HCT116 (cell line): ENCODE measurements around the gene CFDP1. TPM values are rescaled to one million over a fixed set of nuclear protein-coding genes. Genes with fewer than 3 reads are reported as not detected.

ENCODE experiments used
- ATAC-seq: fragments of 200-7000 bp; cut with Tn5 transposase; 2 replicates; pipeline ENCODE4 v1.9.1; 2020; ENCODE audit warnings: mild to moderate bottlenecking, moderate library complexity
- BruUV-seq: library from RNA; stranded (reverse); fragments of 400-500 nt; replicated peaks from 2 replicates; lab custom pipeline; 2021; lab: Mats Ljungman, UMichigan
- CTCF ChIA-PET: fragments of 300-600 bp; sonication (Branson Sonifier 250); formaldehyde crosslinking; loops from one replicate; lab custom pipeline; 2021; ENCODE audit warnings: antibody characterized with exemption; lab: Charles Lee
- POLR2A ChIA-PET: fragments of 300-600, 350-600 bp; sonication (Branson Sonifier 250); formaldehyde crosslinking; loops from one replicate; lab custom pipeline; 2021; ENCODE audit warnings: antibody characterized with exemption; lab: Charles Lee
- RAD21 ChIA-PET, 2 experiments: fragments of 300-600 bp; sonication (Branson Sonifier 250); formaldehyde crosslinking; loops; one replicate each; lab custom pipeline; 2023; ENCODE audit warnings: low total read pairs in 2 of 2; ENCODE audit not compliant: uncharacterized antibody in 2 of 2, unreplicated experiment in 2 of 2, low non-redundant PET in 1 of 2; lab: Charles Lee
- DNase-seq: peaks from one replicate; pipeline ENCODE4 v3.0.0-alpha.2; 2010; ENCODE audit warnings: low read depth, low spot score
- H2AFZ ChIP-seq: fragments of 200-600 bp; shearing (Covaris generic), sonication (generic); 2 replicates; pipeline ENCODE4 v1.6.1; 2017; ENCODE audit warnings: low read depth, mixed run types, mixed read lengths, antibody characterized with exemption, low read length; ENCODE audit not compliant: poor library complexity, severe bottlenecking
- H3K27ac ChIP-seq: 2 replicates; pipeline ENCODE4 v1.5.1; 2012; ENCODE audit warnings: low read depth, low read length
- H3K27me3 ChIP-seq: fragments of 200-600 bp; sonication (generic); 2 replicates; pipeline ENCODE4 v1.6.1; 2016; ENCODE audit warnings: mixed run types, low read length, mixed read lengths; ENCODE audit not compliant: insufficient read depth
- H3K36me3 ChIP-seq, 2 experiments: fragments of 200-500 bp in 1 of 2; fragments of 200-600 bp in 1 of 2; sonication (Bioruptor generic) in 1 of 2; sonication (generic) in 1 of 2; 2 replicates each; pipeline versions ENCODE4 v1.5.1 to v1.6.1; 2014 to 2016; ENCODE audit warnings: low read length in 2 of 2, inconsistent platforms in 1 of 2, mixed read lengths in 1 of 2, mixed run types in 1 of 2; ENCODE audit not compliant: insufficient read depth in 2 of 2, control insufficient read depth in 1 of 2
- H3K4me1 ChIP-seq, 2 experiments: fragments of 200-600 bp in 1 of 2; sonication (generic) in 1 of 2; 2 replicates each; pipeline versions ENCODE4 v1.5.1 to v1.6.1; 2012 to 2017; ENCODE audit warnings: low read length in 2 of 2, inconsistent platforms in 1 of 2, mild to moderate bottlenecking in 1 of 2, mixed read lengths in 1 of 2, mixed run types in 1 of 2, moderate library complexity in 1 of 2; ENCODE audit not compliant: insufficient read depth in 2 of 2, control insufficient read depth in 1 of 2
- H3K4me2 ChIP-seq: fragments of 200-600 bp; sonication (generic); 2 replicates; pipeline ENCODE4 v1.6.1; 2017; ENCODE audit warnings: mixed run types, low read length, mixed read lengths
- H3K4me3 ChIP-seq, 2 experiments: fragments of 200-600 bp in 1 of 2; sonication (generic) in 1 of 2; replicated peaks in 1 of 2; 2 replicates each; pipeline ENCODE4 v1.5.1; 2011 to 2016; ENCODE audit warnings: low read length in 2 of 2, control low read depth in 1 of 2, low read depth in 1 of 2, mild to moderate bottlenecking in 1 of 2, mixed read lengths in 1 of 2, mixed run types in 1 of 2
- H3K79me2 ChIP-seq: fragments of 200-600 bp; sonication (generic); 2 replicates; pipeline ENCODE4 v1.6.1; 2017; ENCODE audit warnings: mild to moderate bottlenecking, mixed run types, low read length, moderate library complexity, mixed read lengths; ENCODE audit not compliant: insufficient read depth
- H3K9ac ChIP-seq: fragments of 200-600 bp; sonication (generic); 2 replicates; pipeline ENCODE4 v1.6.1; 2016; ENCODE audit warnings: low read length, mixed read lengths
- H3K9me2 ChIP-seq: fragments of 200-600 bp; sonication (generic), shearing (Covaris generic); 2 replicates; pipeline ENCODE4 v1.6.1; 2017; ENCODE audit warnings: mixed run types, mild to moderate bottlenecking, moderate library complexity; ENCODE audit not compliant: insufficient read depth
- H3K9me3 ChIP-seq, 2 experiments: fragments of 200-500 bp in 1 of 2; fragments of 200-600 bp in 1 of 2; sonication (Bioruptor generic) in 1 of 2; sonication (generic) in 1 of 2; 2 replicates each; pipeline ENCODE4 v1.6.1; 2014 to 2017; ENCODE audit warnings: low read length in 2 of 2, mixed read lengths in 2 of 2, inconsistent platforms in 1 of 2, low read depth in 1 of 2, mild to moderate bottlenecking in 1 of 2, mixed run types in 1 of 2, moderate library complexity in 1 of 2; ENCODE audit not compliant: control insufficient read depth in 1 of 2, insufficient read depth in 1 of 2
- H4K20me1 ChIP-seq: fragments of 200-600 bp; sonication (generic), shearing (Covaris generic); 2 replicates; pipeline ENCODE4 v1.6.1; 2017; ENCODE audit warnings: mixed run types, mild to moderate bottlenecking, moderate library complexity; ENCODE audit not compliant: insufficient read depth
- CEBPB ChIP-seq: IDR thresholded peaks from 2 replicates; pipeline ENCODE4 v1.6.1; 2012; ENCODE audit warnings: low read depth
- ELF1 ChIP-seq: IDR thresholded peaks from 2 replicates; pipeline ENCODE4 v1.6.1; 2012; ENCODE audit warnings: low read depth, borderline replicate concordance
- EZH2 ChIP-seq: fragments of 200-600 bp; sonication (generic); IDR thresholded peaks from 2 replicates; pipeline ENCODE4 v1.6.1; 2017; ENCODE audit warnings: antibody characterized with exemption, mixed run types
- FOSL1 ChIP-seq: IDR thresholded peaks from 2 replicates; pipeline ENCODE4 v1.6.1; 2012; ENCODE audit warnings: low read depth
- POLR2A ChIP-seq: IDR thresholded peaks from 2 replicates; pipeline ENCODE4 v1.7.0; 2011; ENCODE audit warnings: borderline replicate concordance; ENCODE audit not compliant: insufficient read depth, insufficient read length; ENCODE audit errors: extremely low read depth
- RAD21 ChIP-seq: IDR thresholded peaks from 2 replicates; pipeline ENCODE4 v1.6.1; 2012; ENCODE audit warnings: low read depth, mild to moderate bottlenecking
- SP1 ChIP-seq: IDR thresholded peaks from 2 replicates; pipeline ENCODE4 v1.6.1; 2012; ENCODE audit warnings: low read depth
- SRF ChIP-seq: IDR thresholded peaks from 2 replicates; pipeline ENCODE4 v1.6.1; 2012; ENCODE audit warnings: low read depth
- YY1 ChIP-seq: IDR thresholded peaks from 2 replicates; pipeline ENCODE4 v1.6.1; 2011; ENCODE audit warnings: low read length, low read depth, moderate library complexity, mild to moderate bottlenecking; ENCODE audit not compliant: insufficient replicate concordance; ENCODE audit errors: extremely low read depth
- ZNF274 ChIP-seq: fragments of 200-500 bp; sonication (Bioruptor generic); IDR thresholded peaks from 2 replicates; pipeline ENCODE4 v1.6.1; 2014; ENCODE audit warnings: mild to moderate bottlenecking, low read depth, low read length, inconsistent platforms
- intact Hi-C: fragments of 100-400 bp; cut with micrococcal nuclease; formaldehyde crosslinking; loops from 2 replicates; pipeline ENCODE4 v1.10.0; 2022
- total RNA-seq: library from RNA; stranded (reverse); gene quantifications from one replicate; pipeline ENCODE4 v1.2.1, GENCODE V29; 2021; ENCODE audit not compliant: unreplicated experiment
- TF ChIP-seq, protein P1 (sequence below): IDR thresholded peaks from 2 replicates; pipeline ENCODE4 v1.6.1; 2012; ENCODE audit warnings: low read depth
- TF ChIP-seq, protein P2 (sequence below): IDR thresholded peaks from 2 replicates; pipeline ENCODE4 v1.6.1; 2012
- TF ChIP-seq, protein P3 (sequence below): IDR thresholded peaks from 2 replicates; pipeline ENCODE4 v1.6.1; 2011; ENCODE audit warnings: mild to moderate bottlenecking, low read length, moderate library complexity; ENCODE audit not compliant: insufficient replicate concordance; ENCODE audit errors: extremely low read depth

CFDP1 gene
- total RNA-seq, 1 experiment from 2014 or later, result 45.3 TPM

DNA sequence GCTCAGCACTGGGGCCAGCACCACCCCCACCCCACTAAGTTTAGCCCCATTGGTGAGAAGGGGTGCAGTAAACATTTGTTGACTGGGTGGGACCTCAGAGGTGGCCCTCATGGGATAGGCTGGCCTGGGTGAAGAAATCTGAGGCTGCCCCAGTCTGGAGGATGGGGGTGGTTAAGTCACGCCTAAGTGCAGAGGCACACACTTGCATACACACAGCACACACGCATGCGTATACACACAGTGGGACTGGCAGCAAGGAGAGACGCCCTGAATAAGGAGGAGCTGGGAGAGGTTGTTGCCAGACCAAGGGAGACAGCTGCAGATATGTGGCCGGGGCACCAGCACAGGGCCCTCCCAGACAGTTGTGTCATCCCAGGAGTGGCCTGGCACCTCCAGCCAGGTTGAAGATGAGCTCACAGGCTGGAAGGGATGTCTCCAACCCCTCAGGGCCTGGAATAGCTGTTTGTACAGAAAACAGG lies 178.9 kb downstream of the CFDP1 start (continued):
- TF ChIP-seq, protein P1, sequence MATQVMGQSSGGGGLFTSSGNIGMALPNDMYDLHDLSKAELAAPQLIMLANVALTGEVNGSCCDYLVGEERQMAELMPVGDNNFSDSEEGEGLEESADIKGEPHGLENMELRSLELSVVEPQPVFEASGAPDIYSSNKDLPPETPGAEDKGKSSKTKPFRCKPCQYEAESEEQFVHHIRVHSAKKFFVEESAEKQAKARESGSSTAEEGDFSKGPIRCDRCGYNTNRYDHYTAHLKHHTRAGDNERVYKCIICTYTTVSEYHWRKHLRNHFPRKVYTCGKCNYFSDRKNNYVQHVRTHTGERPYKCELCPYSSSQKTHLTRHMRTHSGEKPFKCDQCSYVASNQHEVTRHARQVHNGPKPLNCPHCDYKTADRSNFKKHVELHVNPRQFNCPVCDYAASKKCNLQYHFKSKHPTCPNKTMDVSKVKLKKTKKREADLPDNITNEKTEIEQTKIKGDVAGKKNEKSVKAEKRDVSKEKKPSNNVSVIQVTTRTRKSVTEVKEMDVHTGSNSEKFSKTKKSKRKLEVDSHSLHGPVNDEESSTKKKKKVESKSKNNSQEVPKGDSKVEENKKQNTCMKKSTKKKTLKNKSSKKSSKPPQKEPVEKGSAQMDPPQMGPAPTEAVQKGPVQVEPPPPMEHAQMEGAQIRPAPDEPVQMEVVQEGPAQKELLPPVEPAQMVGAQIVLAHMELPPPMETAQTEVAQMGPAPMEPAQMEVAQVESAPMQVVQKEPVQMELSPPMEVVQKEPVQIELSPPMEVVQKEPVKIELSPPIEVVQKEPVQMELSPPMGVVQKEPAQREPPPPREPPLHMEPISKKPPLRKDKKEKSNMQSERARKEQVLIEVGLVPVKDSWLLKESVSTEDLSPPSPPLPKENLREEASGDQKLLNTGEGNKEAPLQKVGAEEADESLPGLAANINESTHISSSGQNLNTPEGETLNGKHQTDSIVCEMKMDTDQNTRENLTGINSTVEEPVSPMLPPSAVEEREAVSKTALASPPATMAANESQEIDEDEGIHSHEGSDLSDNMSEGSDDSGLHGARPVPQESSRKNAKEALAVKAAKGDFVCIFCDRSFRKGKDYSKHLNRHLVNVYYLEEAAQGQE, result no peak
- no peak for TF ChIP-seq SRF

DNA sequence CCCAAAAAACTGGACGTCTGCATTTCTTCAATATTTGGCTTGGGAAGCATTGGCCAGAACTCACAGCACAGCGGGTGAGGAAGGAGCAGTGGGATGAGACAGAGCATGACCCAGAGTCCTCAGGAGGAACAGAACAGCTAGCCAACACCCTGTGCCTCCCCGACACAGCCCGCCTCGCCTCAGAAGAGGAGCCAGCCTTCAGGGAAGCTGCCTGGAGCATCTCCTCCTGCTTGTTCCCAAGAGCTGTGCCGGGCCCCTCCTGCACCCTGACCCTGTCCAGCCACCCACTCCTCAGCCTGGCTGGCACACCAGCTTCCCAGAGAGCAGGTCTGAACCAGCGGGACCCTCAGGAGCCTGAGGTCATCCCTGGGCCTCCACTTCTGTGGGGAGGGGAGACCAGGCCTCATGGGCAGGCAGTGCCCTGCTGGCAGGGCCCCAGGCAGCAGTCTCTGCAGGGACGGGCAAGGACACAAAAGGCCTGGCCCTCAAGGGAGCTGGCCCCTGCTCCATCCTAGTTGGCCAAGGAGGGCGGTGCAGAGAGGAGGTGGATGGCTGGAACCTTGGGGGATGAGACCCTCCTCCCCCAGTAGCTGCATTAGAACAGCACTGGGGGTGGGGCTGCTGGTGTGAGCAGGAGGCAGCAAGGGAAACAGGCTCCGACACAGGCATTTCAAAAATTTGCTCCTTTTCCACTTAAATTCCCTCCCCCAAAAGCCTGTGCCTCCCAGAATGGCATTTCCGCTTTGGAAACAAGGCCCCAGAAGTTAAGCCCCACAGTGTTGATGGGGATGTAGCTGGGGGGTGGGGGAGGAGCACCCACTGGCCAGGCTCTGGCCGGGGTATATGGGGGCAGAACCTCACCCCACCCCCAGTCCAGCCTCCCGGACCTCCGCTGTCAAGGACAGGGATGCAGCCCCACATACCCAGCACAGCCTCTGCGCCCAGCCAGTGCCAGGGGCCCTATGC lies 180.1 kb downstream of the CFDP1 start:
- intact Hi-C loops, result no loop called here
- Histone ChIP-seq H3K79me2 (peaks cover 71% of the 10 kb centered on the region), H3K4me2 (no peak overlapping the region)

More for the DNA sequence above, 180.1 kb downstream of the CFDP1 start:
- ChIA-PET CTCF (interaction anchor here (0.6 kb wide), 1 partner anchor 100 kb away, joined by 3 read pairs; no protein-coding TSS in a partner anchor), POLR2A (no interaction called here), RAD21 (no interaction called here)
- no peaks in the 10 kb centered on the region for H3K9me2 ChIP-seq
- no peaks in the 10 kb centered on the region for H4K20me1 ChIP-seq
- H2AFZ ChIP-seq, result no peak overlapping the region
- H3K27ac ChIP-seq, result 0 out of 2 replicates have a peak overlapping the region, but pooled peaks have one; percentile 77
- no peaks in the 10 kb centered on the region for H3K9me3 ChIP-seq
- no peaks in the 10 kb centered on the region for H3K27me3 ChIP-seq
- BruUV-seq, result no TSS peak
- DNase-seq (no peak), ATAC-seq (no peak)
- no peaks in the 10 kb centered on the region for H3K36me3 ChIP-seq
- H3K9ac ChIP-seq, result no peak overlapping the region
- peaks cover 48 to 80% of the 10 kb centered on the region in 2 experiments for H3K4me1 ChIP-seq
- TF ChIP-seq RAD21, result no peak
- TF ChIP-seq FOSL1, result no peak
- no peak for TF ChIP-seq CEBPB
- TF ChIP-seq EZH2, result no peak
- TF ChIP-seq, protein P2, sequence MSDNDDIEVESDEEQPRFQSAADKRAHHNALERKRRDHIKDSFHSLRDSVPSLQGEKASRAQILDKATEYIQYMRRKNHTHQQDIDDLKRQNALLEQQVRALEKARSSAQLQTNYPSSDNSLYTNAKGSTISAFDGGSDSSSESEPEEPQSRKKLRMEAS, result no peak
- TF ChIP-seq SP1, result no peak
- TF ChIP-seq, protein P3, sequence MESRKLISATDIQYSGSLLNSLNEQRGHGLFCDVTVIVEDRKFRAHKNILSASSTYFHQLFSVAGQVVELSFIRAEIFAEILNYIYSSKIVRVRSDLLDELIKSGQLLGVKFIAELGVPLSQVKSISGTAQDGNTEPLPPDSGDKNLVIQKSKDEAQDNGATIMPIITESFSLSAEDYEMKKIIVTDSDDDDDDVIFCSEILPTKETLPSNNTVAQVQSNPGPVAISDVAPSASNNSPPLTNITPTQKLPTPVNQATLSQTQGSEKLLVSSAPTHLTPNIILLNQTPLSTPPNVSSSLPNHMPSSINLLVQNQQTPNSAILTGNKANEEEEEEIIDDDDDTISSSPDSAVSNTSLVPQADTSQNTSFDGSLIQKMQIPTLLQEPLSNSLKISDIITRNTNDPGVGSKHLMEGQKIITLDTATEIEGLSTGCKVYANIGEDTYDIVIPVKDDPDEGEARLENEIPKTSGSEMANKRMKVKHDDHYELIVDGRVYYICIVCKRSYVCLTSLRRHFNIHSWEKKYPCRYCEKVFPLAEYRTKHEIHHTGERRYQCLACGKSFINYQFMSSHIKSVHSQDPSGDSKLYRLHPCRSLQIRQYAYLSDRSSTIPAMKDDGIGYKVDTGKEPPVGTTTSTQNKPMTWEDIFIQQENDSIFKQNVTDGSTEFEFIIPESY, result no peak
- no peak for TF ChIP-seq YY1
- TF ChIP-seq ELF1, result no peak
- TF ChIP-seq POLR2A, result no peak
- TF ChIP-seq SRF, result no peak
- no peak for TF ChIP-seq ZNF274
- H3K4me3 ChIP-seq, result no peak overlapping the region
